HG03064 (cell line): ENCODE measurements around the gene ZC3H4.
"Not testable (repeated sequence)": the region's sequence is repeated elsewhere in the genome, so short reads cannot be mapped to it uniquely, and the experiment has no call there.

ENCODE experiments used
- ATAC-seq: cut with Tn5 transposase; IDR thresholded peaks from one replicate; pipeline ENCODE4 v1.9.1; 2021; ENCODE audit warnings: low read depth; ENCODE audit not compliant: unreplicated experiment

The ZC3H4 gene

DNA sequence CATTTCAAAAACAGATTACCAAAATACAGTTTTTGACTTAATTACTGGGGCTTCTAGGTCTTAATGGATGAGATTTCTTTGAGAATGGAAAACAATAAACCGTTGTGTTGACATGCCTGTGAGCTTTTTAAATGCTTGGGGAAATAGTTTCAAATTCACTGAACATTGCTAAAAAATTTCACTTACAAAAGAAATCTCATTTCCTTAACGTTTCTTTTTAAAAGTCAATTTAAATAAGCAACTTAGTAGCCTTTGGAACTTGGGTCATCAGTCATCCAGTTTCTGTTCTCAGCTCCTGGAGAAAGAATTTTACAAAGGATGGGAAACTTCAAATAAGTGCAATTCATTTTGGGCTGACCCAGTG lies 4.4 kb downstream of the ZC3H4 start:
- no peak for ATAC-seq

DNA sequence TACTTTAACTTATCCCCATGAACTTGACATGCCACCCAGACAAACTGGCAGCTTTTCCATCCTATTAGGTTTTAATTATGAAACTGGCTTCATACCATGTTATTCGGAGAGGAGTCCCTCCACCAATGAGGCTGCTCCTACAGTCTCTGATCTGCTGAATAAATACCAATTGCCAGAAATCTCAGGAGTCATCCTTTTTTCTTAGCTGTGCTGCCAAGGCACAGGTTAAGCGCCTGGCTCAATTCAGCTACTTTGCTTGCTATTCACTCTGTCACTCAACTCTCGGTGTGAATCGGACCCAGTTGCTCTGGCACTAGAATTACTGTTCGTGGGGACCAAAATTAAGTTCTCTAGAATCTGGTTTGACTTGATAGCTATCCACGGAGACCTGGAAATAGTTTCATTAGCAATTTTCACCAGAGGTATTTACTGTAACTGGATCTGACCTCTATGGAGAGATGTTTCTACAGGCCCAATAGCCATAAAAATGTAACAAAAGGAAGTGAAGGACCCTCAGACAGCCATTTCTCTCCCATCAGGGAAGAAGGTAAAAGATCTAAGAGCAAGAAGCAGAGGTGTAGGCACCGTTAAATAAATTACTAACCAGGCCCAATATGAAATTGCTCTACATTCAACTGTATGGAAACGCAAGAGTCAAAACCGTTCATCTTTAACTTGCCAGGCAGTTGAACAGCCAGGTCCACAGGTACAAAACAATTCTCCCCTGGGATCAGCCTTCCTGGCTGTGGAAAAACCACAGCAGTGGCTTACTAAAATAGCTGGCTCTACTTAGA lies 5.4 kb downstream of the ZC3H4 start:
- ATAC-seq, result no peak

DNA sequence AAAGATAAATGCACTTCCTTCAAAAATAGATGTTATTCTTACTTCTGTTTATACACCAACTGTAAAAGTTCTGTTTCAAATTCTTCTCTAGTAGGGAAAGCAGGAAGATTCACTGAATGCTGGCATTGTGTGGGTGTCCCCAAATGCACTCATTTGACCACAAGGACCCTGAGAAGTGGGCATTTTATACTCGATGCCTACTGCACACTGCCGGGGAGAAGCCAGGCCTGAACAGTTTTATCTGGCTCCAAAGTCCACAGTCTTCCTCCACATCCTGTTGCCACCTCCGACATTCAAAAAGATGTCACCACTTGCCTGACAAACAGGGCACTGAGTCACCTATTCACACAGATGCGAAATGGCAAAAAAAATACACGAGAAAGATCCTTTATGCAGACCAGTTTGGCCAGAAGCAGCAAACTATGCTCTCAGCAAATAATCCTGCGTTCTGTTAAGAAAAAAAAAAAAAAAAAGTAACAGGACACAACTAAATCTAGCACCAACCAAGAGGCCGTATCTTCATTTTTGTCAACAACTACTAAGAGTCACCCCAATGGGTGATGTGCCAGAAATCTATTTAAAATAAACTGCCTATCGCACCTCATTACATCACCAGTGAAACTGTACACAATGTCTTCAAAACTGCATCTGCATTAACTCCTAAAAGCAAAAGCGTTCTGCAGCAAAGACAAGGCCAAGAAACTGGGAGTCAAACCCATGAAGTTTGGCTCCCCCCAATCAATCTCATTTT lies 6.2 kb downstream of the ZC3H4 start:
- ATAC-seq, result no peak

DNA sequence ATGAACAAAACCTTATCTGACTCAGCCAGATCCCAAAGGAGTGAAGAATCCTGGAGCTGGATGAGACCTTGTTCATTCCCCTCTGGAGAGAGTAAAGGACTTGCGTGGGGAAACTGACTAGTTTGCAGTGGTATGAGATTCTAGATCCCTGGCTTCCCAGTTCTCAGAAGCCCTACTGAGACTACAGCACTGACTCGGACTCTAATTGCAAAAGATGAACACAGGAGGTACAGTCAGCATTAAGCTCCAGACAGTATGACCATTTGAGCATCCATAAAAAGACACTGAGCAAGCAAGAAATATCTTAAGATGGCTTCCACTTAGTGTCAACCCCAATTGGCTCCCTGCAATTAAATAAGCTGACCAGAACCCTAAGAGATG lies 6.8 kb downstream of the ZC3H4 start:
- ATAC-seq, result no peak

DNA sequence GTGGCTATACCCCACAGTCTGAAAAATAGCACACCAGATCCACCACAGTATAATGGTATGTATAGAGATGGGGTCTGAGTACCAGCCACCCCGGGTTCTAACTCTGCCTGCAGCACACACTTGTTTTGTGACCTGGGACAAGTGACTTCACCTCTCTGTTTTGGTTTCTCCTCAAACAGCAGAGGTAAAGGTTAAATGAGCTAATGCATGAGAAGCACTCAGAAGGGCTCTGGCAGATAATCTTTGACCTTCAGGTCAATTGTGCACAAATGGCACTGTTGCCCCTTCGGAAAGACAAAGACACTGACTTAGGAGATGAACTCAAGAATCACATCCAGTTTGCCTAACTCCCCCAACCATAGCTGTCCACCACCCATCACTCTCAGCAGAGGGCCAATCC lies 7.7 kb downstream of the ZC3H4 start:
- ATAC-seq, result no peak

DNA sequence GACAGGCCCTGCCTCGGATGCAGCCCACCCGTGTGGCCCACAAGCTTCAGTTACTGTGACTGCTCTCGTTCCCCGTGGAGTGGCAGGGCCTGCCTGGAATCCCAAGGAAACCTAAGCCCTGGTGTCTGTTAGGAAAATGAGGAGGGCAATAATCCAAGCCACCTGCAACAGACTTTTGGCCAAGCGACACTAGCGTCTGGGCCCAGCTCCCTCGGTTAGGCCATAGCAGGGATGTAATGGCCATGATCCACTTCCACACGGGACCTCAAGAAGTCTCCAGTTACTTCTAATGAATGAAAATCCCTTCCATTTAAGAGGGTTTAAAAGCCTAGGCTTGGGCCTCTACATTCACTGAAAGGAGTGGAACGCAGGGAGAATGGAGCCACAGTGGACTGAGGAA lies 8.9 kb downstream of the ZC3H4 start:
- no peak for ATAC-seq

DNA sequence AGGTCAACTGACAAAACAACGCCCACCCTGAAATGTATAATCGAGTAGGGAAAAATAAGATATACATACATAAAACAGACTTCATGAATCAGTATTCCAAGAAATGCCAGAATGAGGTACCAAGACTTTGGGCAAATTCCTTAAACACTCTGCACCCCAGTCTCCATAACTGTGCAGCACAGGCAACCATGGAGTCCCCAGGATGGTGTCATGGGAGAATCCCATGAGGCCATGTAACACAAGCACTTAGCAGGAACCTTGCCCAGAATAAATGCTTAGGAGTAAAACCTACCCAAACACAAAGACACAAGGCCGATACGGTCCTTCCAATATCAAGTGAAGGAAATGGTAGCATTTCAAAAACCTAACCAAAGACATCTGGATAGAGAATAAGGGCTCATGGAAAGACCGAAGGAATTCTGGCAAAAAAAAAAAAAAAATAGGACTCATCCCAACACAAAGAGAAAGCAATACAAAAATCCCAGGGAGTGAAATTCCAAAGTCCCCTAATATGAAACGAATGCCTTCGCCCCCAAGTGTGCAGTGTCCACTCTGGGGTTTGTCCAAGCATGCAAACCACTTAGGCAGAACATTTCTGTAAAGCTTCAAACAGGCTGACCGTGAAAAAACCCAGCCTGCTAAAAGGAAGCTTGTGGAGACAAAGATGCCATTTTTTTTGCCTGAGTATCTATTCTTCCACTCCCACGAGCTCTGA lies 11.1 kb downstream of the ZC3H4 start:
- no peak for ATAC-seq

DNA sequence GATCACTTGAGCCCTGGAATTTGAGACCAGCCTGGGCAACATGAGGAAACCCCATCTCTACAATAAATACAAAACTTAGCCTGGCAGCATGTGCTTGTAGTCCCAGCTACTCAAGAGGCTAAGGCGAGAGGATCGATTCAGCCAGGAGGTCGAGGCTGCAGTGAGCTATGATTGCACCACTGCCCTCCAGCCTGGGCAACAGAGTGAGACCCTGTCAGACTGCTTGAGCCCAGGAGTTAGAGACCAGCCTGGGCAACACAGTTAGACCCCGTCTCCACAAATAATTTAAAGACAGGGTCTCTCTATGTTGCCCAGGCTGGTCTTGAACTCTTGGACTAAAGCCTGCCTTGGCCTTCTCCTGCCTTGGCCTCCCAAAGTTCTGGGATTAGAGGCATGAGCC lies 12.5 kb downstream of the ZC3H4 start:
- not testable (repeated sequence) for ATAC-seq

DNA sequence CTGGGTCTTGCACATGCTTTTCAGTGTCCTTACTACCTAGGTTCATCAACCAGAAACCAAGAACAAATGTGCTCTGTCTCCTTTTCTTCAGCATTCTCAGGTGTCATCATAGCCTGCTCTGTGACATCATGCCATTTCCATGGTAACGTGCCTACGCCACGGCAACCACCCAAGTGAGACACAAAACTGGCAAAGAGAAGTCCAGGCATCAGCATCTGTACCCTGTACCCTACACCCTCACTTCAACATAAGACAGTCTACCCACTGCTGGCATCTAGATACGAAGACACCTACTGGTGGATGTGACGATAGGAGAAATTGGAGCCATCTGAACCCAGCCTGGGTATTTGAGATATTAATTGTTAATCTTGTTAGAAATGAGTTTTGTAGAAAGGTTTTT lies 13.3 kb downstream of the ZC3H4 start:
- ATAC-seq, result no peak

DNA sequence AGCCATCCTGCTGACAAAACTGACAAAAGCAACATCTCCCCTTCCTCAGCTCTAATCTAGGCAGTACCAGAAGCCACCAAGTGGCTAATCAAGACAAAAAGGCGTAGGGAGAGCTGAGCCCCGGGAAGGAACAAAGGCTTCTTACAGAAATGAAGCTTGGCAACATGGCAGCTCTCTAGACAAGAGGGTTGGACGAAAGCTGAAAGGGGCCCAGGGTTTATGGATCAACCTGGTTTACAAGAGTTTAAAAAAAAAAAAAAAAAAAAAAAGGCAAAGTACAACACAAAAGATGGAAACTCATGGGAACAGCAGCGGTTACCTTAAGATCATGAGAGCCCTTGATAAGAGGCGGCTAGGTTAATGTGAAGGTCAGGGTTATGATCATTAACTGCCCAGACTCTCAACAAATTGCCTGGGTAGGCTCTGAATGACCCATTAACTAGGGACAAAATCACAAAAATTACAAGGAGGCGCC lies 14.0 kb downstream of the ZC3H4 start:
- ATAC-seq, result no peak

DNA sequence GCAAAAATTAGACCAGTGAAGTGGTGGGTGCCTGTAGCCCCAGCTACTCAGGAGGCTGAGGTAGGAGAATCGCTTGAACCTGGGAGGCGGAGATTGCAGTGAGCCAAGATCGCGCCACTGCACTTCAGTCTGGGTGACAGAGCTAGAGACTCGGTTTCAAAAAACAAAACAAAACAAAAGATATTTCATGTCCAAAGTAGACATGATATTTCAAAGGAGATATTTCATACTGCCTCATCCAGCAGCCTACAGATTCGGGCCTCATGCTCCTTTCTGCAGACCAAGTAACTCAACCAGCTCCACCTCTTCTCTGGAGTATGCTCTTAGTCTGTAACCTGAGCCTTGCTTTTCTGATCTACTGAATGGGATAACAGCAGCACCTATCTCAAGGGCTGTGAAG lies 15.0 kb downstream of the ZC3H4 start:
- ATAC-seq, result no peak

DNA sequence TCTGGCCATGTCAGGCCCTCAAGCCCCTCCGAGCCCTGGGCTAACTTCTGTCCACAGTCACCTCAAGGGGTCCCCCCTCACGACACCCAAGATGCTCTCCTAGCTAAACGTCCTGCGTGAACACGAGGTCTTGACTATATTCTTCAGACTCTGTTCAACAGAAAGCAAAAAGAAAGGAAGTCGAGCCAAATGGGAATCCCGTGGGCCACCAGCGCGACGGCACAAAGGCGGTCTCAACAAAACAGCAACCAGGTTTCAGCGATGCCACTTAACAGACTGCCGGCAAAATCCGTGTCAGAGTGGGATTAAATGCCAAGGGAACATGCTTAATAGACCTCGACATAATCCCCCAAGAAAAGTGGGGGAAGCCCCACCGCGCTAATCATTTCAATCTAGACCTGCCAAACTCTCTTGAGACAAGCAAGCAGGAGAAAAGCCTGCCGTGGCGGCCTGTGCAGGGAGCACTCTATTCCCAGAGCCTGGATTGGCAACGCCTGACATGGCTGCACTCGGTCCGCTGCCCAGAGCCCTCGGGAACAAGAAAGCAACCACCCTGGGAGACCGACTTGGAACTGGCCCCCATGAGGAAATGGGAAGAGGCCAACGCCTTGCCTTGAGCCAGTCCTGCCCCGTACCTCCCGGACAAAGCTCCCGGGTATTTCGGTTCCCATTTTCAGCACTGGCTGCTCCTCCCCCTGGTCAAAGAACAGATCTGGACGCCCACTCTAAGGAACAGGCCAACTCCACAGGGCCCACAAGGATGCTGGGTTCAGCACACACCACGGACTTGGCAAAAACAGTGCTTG lies 16.0 kb downstream of the ZC3H4 start:
- ATAC-seq, result no peak

DNA sequence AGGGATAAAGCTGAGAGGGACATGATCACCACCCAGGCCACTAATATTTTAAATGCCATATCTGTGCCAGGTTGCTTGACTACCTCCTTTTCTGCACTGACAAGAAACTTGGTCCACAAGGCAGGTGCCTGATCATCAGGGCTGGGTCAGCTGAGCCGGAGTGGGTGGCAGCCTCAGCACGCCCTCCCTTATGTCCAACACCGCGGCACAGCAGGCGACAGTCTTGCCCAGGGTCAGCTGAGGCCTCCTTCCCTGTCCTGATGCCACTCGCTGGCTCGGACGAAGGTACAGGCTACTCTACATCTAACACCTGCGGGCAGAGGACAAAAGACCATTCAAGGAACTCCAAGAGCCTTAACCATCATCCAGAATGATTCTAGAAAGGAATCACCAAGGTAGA lies 16.9 kb downstream of the ZC3H4 start:
- no peak for ATAC-seq

DNA sequence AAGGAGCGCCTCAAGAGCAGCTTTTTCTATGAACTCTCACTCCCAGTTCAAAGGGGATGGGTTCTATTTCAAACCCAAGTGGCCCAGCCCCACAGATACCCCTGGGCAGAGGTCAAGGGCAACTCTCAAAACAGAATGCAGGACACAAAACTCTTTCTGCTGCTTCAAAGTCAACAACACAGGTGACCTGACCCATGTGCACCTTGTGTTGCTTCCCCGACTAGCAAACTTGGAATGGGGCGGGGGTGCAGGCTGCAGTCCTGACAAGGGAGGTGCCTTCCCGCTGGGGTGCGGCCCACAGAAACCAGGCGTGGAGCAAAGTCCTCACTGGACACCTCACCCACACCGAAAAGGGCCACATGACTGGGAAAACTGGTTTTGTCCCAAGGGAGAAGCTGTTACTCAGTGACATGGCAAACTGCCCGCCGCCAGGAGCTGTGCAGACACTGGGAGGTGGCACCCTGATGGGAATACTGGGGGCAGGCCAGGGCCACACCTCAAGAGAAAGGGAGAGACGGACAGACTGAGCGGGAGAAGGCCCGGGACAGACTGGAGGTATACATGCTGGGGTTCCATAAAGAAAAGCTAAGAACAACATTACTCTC lies 17.4 kb downstream of the ZC3H4 start:
- no peak for ATAC-seq

DNA sequence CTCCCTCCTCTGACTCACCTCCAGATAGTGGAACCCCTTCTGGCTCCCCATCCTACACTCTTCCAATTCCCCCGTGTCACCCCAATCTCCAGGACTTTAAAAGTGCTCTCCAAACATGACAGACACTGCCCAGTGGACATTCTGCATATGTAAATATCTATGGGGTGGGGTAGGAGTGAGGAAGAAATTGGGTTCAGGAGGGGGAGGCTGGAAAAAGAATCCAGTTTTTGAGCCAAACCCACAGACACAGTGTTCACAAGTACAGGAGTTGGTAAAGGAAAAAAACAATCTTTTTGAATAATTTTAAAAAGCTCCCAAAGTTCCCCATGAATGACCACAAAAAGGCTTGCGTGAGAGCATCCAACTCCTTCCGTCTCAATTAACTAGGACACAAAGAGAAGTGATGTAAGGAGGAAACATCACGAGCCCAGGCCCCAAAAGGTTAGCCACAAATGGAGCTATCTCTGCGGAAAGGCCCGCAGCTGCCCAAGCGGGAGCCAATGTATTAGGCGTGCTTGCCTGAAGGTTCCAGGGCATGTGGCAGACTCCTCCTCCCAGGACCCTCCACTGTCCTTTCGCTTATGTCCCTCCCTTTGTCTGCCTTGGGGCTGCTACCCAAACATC lies 18.0 kb downstream of the ZC3H4 start:
- ATAC-seq, result no peak

DNA sequence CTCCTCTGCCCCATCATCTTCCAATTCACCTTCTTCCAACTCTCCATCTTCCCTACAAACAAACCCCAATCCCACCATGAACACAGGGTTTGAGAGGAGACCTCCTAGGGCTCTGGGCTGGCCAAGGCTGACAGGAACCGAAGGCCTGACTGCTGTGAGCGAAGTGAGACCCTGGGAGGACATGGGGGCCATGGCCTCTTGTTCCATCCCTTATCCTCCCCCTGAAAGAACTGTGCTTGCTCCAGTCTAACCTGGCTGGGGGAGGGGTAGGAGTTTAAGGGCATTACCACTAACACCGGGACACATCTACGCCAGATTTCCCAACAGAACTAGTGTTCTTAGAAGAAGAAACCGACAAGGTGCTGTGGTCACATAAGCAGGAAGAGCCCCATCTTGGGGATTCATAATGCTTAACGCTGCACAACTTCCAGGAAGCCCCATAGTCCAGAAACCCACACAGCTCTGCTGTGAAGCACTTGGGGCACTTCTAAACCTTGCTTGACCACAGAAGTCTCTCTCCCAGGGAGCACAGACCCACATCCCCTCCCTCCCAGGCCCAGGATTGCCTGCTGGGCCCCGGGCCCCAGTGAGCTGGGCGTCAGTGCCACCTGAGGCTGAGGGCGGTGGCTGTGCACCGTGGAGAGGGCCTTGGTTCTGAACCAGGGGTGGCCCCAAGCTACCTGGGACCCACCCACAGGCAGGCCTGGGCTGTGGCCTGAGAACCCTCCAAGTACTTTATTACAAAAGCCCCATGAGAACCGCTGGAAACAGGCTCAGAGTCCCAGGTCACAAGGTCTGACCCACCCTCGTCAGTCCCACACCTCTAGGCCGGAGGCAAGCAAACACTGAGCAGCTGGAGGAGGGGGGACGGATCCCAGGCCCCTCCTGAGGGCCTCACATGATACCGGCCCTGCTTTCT lies 18.8 kb downstream of the ZC3H4 start:
- no peak for ATAC-seq

DNA sequence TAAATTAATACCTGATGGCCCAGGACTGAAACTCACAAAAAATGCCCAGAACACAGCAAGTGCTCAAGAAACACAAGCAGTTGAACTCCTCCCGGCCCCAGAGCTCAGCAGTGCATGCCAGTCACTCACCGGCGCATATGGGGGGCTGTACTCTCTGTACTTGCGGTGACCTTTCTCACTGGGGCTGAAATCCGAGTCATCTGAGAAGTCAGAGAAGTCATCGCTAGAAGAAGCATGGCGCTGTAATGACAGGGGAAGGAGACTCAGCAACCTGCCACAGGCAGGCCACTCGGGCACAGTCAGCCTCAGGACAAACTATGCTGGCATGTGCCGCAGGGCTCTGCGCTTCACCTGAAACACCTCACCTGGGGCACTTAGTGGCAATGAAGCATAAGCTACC lies 19.7 kb downstream of the ZC3H4 start:
- no peak for ATAC-seq

DNA sequence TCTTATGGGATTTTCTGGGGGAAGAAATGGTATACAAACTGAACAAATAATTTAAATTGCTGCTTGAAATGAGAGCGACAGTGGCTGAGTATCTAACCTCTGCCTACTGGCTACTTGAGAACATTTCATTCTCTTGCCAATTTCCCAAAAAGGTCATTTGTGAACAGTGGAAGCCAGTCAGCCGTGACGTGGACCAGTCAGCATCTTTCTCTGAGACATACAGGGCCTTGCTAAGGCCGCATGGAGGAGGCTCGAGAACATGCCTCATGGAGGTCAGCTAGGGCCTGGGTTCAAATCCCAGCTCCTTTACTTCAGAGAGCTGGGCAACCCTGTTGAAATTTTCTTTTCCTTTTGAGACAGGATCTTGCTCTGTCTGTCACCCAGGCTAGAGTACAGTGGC lies 20.3 kb downstream of the ZC3H4 start:
- no peak for ATAC-seq
